ENCODE results near the gene SGMS1.

GRCh38 chr10:50341987-50342386, 281.8 kb downstream of the SGMS1 start:
- TF ChIP-seq CTCF (IDR thresholded peaks at IDR 0.05; ENCODE audit: low read depth, low read length, poor library complexity, severe bottlenecking): no peak
- no peak for TF ChIP-seq EZH2phosphoT487 (IDR thresholded peaks at IDR 0.05; ENCODE audit: borderline replicate concordance, low read length)

All from DOHH2 (cell line).